Measurements from ENCODE around the gene TCHP.
A peak's percentile ranks its signal among the peaks of the same experiment; 100 is the strongest.

Gene TCHP

DNA sequence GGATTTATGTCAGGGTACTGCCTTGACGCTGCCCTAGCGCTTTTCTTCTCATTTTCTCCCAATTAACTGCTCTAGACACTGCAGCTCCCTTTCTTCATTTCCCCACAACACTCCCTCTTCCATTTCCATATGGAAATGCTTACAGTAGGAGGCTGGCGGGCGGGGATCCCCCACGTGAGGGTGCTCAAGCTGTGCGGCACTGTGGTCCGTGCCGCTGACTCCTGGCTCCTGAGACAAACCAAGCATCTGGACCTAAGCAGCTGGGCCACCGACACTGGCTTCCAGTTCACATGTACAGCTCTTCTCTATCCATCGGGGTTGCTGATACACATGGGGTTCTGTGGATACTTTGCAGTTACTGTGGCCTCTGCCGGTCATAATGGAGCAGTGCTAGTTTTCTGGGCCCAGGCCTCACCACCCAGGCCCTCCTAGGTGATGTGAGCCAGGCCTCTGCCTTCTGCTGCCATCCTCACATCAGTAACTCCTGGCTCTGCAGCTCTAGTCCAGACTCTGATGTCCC, 20.2 kb downstream of the TCHP start:
- peaks cover 12% of the 10 kb centered on the region for H3K27me3 Mint-ChIP-seq (ENCODE audit: low read depth, poor library complexity)
- no peak for TF ChIP-seq CTCF (IDR thresholded peaks at IDR 0.05)
- H3K4me1 Mint-ChIP-seq, result peaks cover 29% of the 10 kb centered on the region
- no peaks in the 10 kb centered on the region for H3K9me3 Mint-ChIP-seq
- H3K4me3 Mint-ChIP-seq, result no peak overlapping the region
- no peak for DNase-seq
- H3K27ac Mint-ChIP-seq, result peak overlapping the region; percentile 70
- H3K36me3 Mint-ChIP-seq (ENCODE audit: low read depth), result peaks cover 48% of the 10 kb centered on the region

DNA sequence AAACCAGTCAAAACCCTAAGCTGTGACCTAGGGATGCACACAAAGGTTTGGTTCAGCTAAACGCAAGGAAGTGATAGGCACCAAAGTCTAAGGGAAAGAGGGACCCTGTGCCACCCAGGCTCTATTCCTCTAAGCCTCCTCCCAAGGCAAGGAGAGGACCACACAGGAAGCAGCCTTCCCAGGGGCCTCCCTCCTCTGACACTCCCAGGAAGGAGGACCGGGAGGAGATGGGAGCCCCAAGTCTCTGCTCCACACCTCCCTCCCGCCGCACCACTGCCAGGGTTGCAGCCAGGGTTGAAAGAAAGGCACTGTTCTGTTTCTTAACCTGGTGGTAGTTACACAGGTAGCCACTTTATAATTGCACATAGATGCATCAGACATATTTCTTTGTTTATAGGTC, 21.9 kb downstream of the TCHP start:
- H3K27me3 Mint-ChIP-seq (ENCODE audit: low read depth, poor library complexity), result peaks cover 12% of the 10 kb centered on the region
- peaks cover 34% of the 10 kb centered on the region for H3K4me1 Mint-ChIP-seq
- no peak for DNase-seq
- no peak overlapping the region for H3K4me3 Mint-ChIP-seq
- no peaks in the 10 kb centered on the region for H3K9me3 Mint-ChIP-seq
- H3K27ac Mint-ChIP-seq, result peak overlapping the region; percentile 48
- no peak for TF ChIP-seq CTCF (IDR thresholded peaks at IDR 0.05)
- H3K36me3 Mint-ChIP-seq (ENCODE audit: low read depth), result peaks cover 31% of the 10 kb centered on the region

GRCh38 chr12:109923038-109923437, 23.0 kb downstream of the TCHP start:
- no peaks in the 10 kb centered on the region for H3K9me3 Mint-ChIP-seq
- H3K4me1 Mint-ChIP-seq, result peaks cover 34% of the 10 kb centered on the region
- no peak for DNase-seq
- peak overlapping the region; percentile 57 for H3K27ac Mint-ChIP-seq
- peaks cover 11% of the 10 kb centered on the region for H3K27me3 Mint-ChIP-seq (ENCODE audit: low read depth, poor library complexity)
- peaks cover 27% of the 10 kb centered on the region for H3K36me3 Mint-ChIP-seq (ENCODE audit: low read depth)
- no peak overlapping the region for H3K4me3 Mint-ChIP-seq
- TF ChIP-seq CTCF (IDR thresholded peaks at IDR 0.05), result no peak

DNA sequence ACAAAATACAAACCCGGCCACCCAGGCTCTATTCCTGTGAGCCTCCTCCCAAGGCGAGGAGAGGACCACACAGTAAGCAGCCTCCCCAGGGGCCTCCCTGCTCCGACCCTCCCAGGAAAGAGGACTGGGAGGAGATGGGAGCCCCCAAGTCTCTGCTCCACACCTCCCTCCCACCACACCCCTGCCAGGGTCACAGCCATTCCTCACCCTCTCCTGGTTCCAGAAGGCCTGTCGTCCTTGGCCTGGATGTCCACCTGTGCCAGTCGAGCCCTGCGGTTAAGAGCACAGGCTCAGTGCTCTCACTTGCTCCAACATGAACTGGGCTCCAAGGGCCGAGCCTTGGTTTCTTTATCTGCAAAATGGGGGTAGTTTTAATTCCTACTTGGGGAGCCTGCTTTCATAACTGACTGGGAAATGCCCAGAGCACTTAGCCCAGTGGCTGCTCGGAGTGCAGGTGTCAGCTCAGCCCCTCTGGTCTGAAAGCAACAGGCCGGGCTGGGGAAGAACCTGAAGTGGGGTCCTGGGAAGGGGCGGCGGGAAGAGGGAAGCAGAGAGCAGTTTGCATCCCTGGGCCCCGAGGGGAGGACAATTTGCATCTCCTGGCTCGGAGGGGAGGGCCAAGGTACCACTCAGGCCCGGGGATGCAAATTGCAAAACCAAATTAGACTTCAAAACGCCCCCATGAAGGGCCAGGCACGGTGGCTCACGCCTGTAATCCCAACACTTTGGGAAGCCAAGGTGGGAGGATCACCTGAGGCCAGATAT, 23.6 kb downstream of the TCHP start:
- H3K4me1 Mint-ChIP-seq, result peaks cover 34% of the 10 kb centered on the region
- no peak overlapping the region for H3K27ac Mint-ChIP-seq

GRCh38 chr12:109925185-109925840, 25.2 kb downstream of the TCHP start:
- H3K9me3 Mint-ChIP-seq, result no peaks in the 10 kb centered on the region
- peak overlapping the region; percentile 10 for H3K4me3 Mint-ChIP-seq
- H3K4me1 Mint-ChIP-seq, result peaks cover 34% of the 10 kb centered on the region
- TF ChIP-seq CTCF (IDR thresholded peaks at IDR 0.05), result no peak
- H3K27me3 Mint-ChIP-seq (ENCODE audit: low read depth, poor library complexity), result peaks cover 6% of the 10 kb centered on the region
- peak; percentile 42 for DNase-seq
- H3K36me3 Mint-ChIP-seq (ENCODE audit: low read depth), result peaks cover 13% of the 10 kb centered on the region
- H3K27ac Mint-ChIP-seq, result peak overlapping the region; percentile 92

More for the DNA sequence above, 23.6 kb downstream of the TCHP start:
- H3K4me3 Mint-ChIP-seq, result no peak overlapping the region
- H3K27me3 Mint-ChIP-seq (ENCODE audit: low read depth, poor library complexity), result peaks cover 9% of the 10 kb centered on the region
- peaks cover 23% of the 10 kb centered on the region for H3K36me3 Mint-ChIP-seq (ENCODE audit: low read depth)
- H3K9me3 Mint-ChIP-seq, result no peaks in the 10 kb centered on the region
- DNase-seq, result no peak
- TF ChIP-seq CTCF (IDR thresholded peaks at IDR 0.05), result no peak

All from nephron progenitor cell (in vitro differentiated cells).